M059J (cell line): ENCODE data around the gene ZC3H12C. TPM values are rescaled to one million over a fixed set of nuclear protein-coding genes. Genes with fewer than 3 reads are reported as not detected.

ENCODE experiments used
- DNase-seq: peaks from one replicate; pipeline ENCODE4 v3.0.0-alpha.2; 2012; ENCODE audit warnings: low read depth
- total RNA-seq: library from RNA; depleted of rRNA; stranded (reverse); fragments of >200 nt; shearing (Covaris generic); gene quantifications from 2 replicates; pipeline ENCODE4 v1.2.3, GENCODE V29; 2014

ZC3H12C gene
- total RNA-seq, 1 experiment from 2014 or later = 14.8 TPM

- DNase-seq = peak; percentile 94
Observed at GRCh38 chr11:110076371-110076965, 16.7 kb upstream of the ZC3H12C start.

- no peak for DNase-seq
Observed at GRCh38 chr11:110077346-110077745, 15.8 kb upstream of the ZC3H12C start.

GRCh38 chr11:110077831-110078325 is 15.3 kb upstream of the ZC3H12C start:
- DNase-seq = peak; percentile 90

- DNase-seq = no peak
Observed at GRCh38 chr11:110078923-110079544, 14.2 kb upstream of the ZC3H12C start.

- DNase-seq = no peak
Observed at GRCh38 chr11:110079726-110080125, 13.5 kb upstream of the ZC3H12C start.

GRCh38 chr11:110081462-110082376 is 11.5 kb upstream of the ZC3H12C start:
- DNase-seq = no peak

- DNase-seq = no peak
Observed at GRCh38 chr11:110082899-110083298, 10.3 kb upstream of the ZC3H12C start.

- DNase-seq = no peak
Observed at GRCh38 chr11:110085255-110085838, 7.8 kb upstream of the ZC3H12C start.

GRCh38 chr11:110086892-110087309 is 6.3 kb upstream of the ZC3H12C start:
- peak; percentile 81 for DNase-seq

GRCh38 chr11:110087812-110088534 is 5.2 kb upstream of the ZC3H12C start:
- peak; percentile 93 for DNase-seq

- DNase-seq = no peak
Observed at GRCh38 chr11:110088535-110089344, 4.5 kb upstream of the ZC3H12C start.

- DNase-seq = no peak
Observed at GRCh38 chr11:110089617-110090282, 3.4 kb upstream of the ZC3H12C start.

- no peak for DNase-seq
Observed at GRCh38 chr11:110090466-110091026, 2.6 kb upstream of the ZC3H12C start.

- DNase-seq = peak; percentile 36
Observed at GRCh38 chr11:110092111-110092514, 1.1 kb upstream of the ZC3H12C start.

- peak; percentile 65 for DNase-seq
Observed at GRCh38 chr11:110093407-110094297, 460 bp downstream of the ZC3H12C start.

- DNase-seq = no peak
Observed at GRCh38 chr11:110094298-110095285, 1.4 kb downstream of the ZC3H12C start.

GRCh38 chr11:110095554-110095953 is 2.4 kb downstream of the ZC3H12C start:
- DNase-seq = no peak
